Liver (tissue), 9 donors: ENCODE results near the gene BRI3. TPM values are rescaled to one million over a fixed set of nuclear protein-coding genes. Genes with fewer than 3 reads are reported as not detected.
"Not testable (repeated sequence)": the region's sequence is repeated elsewhere in the genome, so short reads cannot be mapped to it uniquely, and the experiment has no call there.

Source experiments
- DNase-seq: peaks from one replicate; pipeline ENCODE4 v3.0.0-alpha.2; 2017; ENCODE audit warnings: low spot score
- H3K27ac ChIP-seq, 2 donors: one replicate each; pipeline ENCODE4 v1.7.0; 2013; ENCODE audit warnings: inconsistent platforms in 2 of 2, low read length in 2 of 2, control low read depth in 1 of 2, low read depth in 1 of 2, mild to moderate bottlenecking in 1 of 2
- H3K27me3 ChIP-seq, 4 donors: one replicate each; pipeline versions ENCODE4 v1.6.1 to v1.7.0; 2013; ENCODE audit warnings: low read length in 3 of 4, inconsistent platforms in 1 of 4, mild to moderate bottlenecking in 1 of 4, moderate library complexity in 1 of 4; ENCODE audit not compliant: control insufficient read depth in 4 of 4, insufficient read depth in 4 of 4
- H3K36me3 ChIP-seq, 4 donors: one replicate each; pipeline versions ENCODE4 v1.6.1 to v1.7.0; 2013; ENCODE audit warnings: low read length in 3 of 4, mild to moderate bottlenecking in 3 of 4, low read depth in 1 of 4, moderate library complexity in 1 of 4; ENCODE audit not compliant: control insufficient read depth in 4 of 4, insufficient read depth in 3 of 4
- H3K4me1 ChIP-seq, 4 donors: one replicate each; pipeline versions ENCODE4 v1.6.1 to v1.7.0; 2013; ENCODE audit warnings: low read length in 3 of 4, mild to moderate bottlenecking in 3 of 4, moderate library complexity in 1 of 4; ENCODE audit not compliant: control insufficient read depth in 4 of 4, insufficient read depth in 4 of 4
- H3K4me3 ChIP-seq, 3 donors: one replicate each; pipeline versions ENCODE4 v1.6.1 to v1.7.0; 2013; ENCODE audit warnings: low read length in 3 of 3, control low read depth in 1 of 3, low read depth in 1 of 3, mild to moderate bottlenecking in 1 of 3
- H3K9ac ChIP-seq, 2 donors: one replicate each; pipeline ENCODE4 v1.7.0; 2013; ENCODE audit warnings: low read length in 2 of 2, mild to moderate bottlenecking in 2 of 2, moderate library complexity in 2 of 2, control low read depth in 1 of 2, low read depth in 1 of 2
- H3K9me3 ChIP-seq, 4 donors: one replicate each; pipeline versions ENCODE4 v1.6.1 to v1.7.0; 2013; ENCODE audit warnings: low read length in 3 of 4; ENCODE audit not compliant: control insufficient read depth in 4 of 4
- EGR1 ChIP-seq, 2 donors: IDR thresholded peaks; 2 replicates each; pipeline ENCODE4 v1.6.1; 2016 to 2018; ENCODE audit warnings: antibody characterized with exemption in 2 of 2, low read depth in 2 of 2
- FOXA1 ChIP-seq: IDR thresholded peaks from 2 replicates; pipeline ENCODE4 v1.6.1; 2016; ENCODE audit warnings: antibody characterized with exemption
- FOXA2 ChIP-seq: IDR thresholded peaks from 2 replicates; pipeline ENCODE4 v1.6.1; 2016; ENCODE audit warnings: antibody characterized with exemption
- HNF4A ChIP-seq, 2 donors: conservative IDR thresholded peaks; 2 replicates each; pipeline ENCODE4 v1.6.1; 2016; ENCODE audit warnings: antibody characterized with exemption in 2 of 2, mild to moderate bottlenecking in 2 of 2
- HNF4G ChIP-seq: IDR thresholded peaks from 2 replicates; pipeline ENCODE4 v1.6.1; 2016; ENCODE audit warnings: antibody characterized with exemption
- JUND ChIP-seq, 2 donors: IDR thresholded peaks; 2 replicates each; pipeline ENCODE4 v1.6.1; 2016; ENCODE audit warnings: antibody characterized with exemption in 2 of 2
- RXRA ChIP-seq, 2 donors: IDR thresholded peaks; 2 replicates each; pipeline ENCODE4 v1.6.1; 2017 to 2018; ENCODE audit warnings: antibody characterized with exemption in 2 of 2, mild to moderate bottlenecking in 1 of 2
- SP1 ChIP-seq: IDR thresholded peaks from 2 replicates; pipeline ENCODE4 v1.6.1; 2018; ENCODE audit warnings: antibody characterized with exemption, mild to moderate bottlenecking
- TAF1 ChIP-seq: conservative IDR thresholded peaks from 2 replicates; pipeline ENCODE4 v1.6.1; 2016; ENCODE audit warnings: antibody characterized with exemption, mild to moderate bottlenecking
- YY1 ChIP-seq: IDR thresholded peaks from 2 replicates; pipeline ENCODE4 v1.6.1; 2016; ENCODE audit warnings: antibody characterized with exemption, mild to moderate bottlenecking
- WGBS: extraction: QIAGEN DNeasy Blood & Tissue Kit; methylation state at CpG from one replicate; pipeline ENCODE4 v1.1.7; 2013; 5-methylcytosine and 5-hydroxymethylcytosine counted together
- polyA plus RNA-seq, 2 donors: library from polyadenylated mRNA; stranded (reverse) in 1 of 2; unstranded in 1 of 2; fragments of 200-250 nt in 1 of 2; fragments of >200 nt in 1 of 2; fragmentation: Nextera tagmentation in 1 of 2; extraction: Ambion mirVana in 1 of 2; gene quantifications; one replicate each; pipeline versions ENCODE4 v1.2.1 to v1.2.3, GENCODE V29; 2013 to 2015
- total RNA-seq, 2 donors: library from RNA; depleted of rRNA; stranded (reverse); fragments of >200 nt; gene quantifications; one replicate each; pipeline ENCODE4 v1.2.3, GENCODE V29; 2014
- TF ChIP-seq, protein P1 (sequence below): IDR thresholded peaks from 2 replicates; pipeline ENCODE4 v1.6.1; 2016; ENCODE audit warnings: antibody characterized with exemption
- TF ChIP-seq, protein P2 (sequence below): IDR thresholded peaks from 2 replicates; pipeline ENCODE4 v1.6.1; 2016; ENCODE audit warnings: antibody characterized with exemption
- TF ChIP-seq, protein P3 (sequence below): IDR thresholded peaks from 2 replicates; pipeline ENCODE4 v1.6.1; 2016; ENCODE audit warnings: antibody characterized with exemption
- TF ChIP-seq, protein P4 (sequence below): IDR thresholded peaks from 2 replicates; pipeline ENCODE4 v1.6.1; 2016; ENCODE audit warnings: antibody characterized with exemption, mild to moderate bottlenecking
- TF ChIP-seq, protein P5 (sequence below): fragments of 150-350 bp; IDR thresholded peaks from 2 replicates; pipeline ENCODE4 v1.5.1; 2017; ENCODE audit warnings: improper control_type of control experiment, low read depth, low read length; ENCODE audit not compliant: missing input control
- donor health status: healthy.
- donor health status: healthy.
- donor health status: healthy.
- donor health status: healthy.
- donor health status: healthy.

BRI3 gene
- total and polyA plus RNA-seq, 4 donors: 14.0 to 80.4 (median 49.7) TPM

DNA sequence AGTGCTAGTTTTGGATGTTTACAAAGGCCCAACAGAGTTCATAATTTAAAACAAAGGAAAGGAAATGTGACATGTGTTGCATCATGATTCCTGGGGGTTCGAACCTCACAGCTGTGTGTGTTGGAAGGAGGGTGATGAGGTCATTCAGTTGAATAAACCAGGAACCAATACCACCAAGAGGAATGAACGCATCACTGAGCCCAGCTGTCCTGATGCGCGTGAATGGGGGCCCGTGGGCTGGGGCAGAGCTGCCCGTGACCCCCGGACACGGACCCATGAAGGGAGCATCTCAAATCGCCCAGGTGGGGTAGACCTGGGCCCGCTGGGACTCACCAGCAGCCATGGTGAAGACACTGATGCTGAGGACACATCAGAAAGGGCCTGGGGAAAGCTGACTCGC, 33.0 kb downstream of the BRI3 start:
- Histone ChIP-seq H3K36me3 (peaks cover 3 to 26% (median 14%) of the 10 kb centered on the region in 4 donors), H3K9me3 (no peaks in the 10 kb centered on the region), H3K4me1 (no peaks in the 10 kb centered on the region), H3K4me3 (no peak overlapping the region), H3K27ac (no peak overlapping the region), H3K27me3 (no peaks in the 10 kb centered on the region), H3K9ac (no peak overlapping the region)
- DNase-seq: no peak
- 92% methylated on average over 11 of the region's 11 CpGs for WGBS
- no peak for TF ChIP-seq FOXA1
- TF ChIP-seq, protein P1, sequence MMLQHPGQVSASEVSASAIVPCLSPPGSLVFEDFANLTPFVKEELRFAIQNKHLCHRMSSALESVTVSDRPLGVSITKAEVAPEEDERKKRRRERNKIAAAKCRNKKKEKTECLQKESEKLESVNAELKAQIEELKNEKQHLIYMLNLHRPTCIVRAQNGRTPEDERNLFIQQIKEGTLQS: no peak
- TF ChIP-seq YY1: no peak
- TF ChIP-seq SP1: no peak
- no peak for TF ChIP-seq HNF4A (conservative IDR thresholded peaks at IDR 0.05)
- no peak for TF ChIP-seq FOXA2
- TF ChIP-seq, protein P2, sequence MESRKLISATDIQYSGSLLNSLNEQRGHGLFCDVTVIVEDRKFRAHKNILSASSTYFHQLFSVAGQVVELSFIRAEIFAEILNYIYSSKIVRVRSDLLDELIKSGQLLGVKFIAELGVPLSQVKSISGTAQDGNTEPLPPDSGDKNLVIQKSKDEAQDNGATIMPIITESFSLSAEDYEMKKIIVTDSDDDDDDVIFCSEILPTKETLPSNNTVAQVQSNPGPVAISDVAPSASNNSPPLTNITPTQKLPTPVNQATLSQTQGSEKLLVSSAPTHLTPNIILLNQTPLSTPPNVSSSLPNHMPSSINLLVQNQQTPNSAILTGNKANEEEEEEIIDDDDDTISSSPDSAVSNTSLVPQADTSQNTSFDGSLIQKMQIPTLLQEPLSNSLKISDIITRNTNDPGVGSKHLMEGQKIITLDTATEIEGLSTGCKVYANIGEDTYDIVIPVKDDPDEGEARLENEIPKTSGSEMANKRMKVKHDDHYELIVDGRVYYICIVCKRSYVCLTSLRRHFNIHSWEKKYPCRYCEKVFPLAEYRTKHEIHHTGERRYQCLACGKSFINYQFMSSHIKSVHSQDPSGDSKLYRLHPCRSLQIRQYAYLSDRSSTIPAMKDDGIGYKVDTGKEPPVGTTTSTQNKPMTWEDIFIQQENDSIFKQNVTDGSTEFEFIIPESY: no peak
- TF ChIP-seq EGR1 (IDR thresholded peaks at IDR 0.05; ENCODE audit: low read depth in 2 of 2): no peak
- no peak for TF ChIP-seq JUND (IDR thresholded peaks at IDR 0.05)
- no peak for TF ChIP-seq HNF4G
- TF ChIP-seq, protein P3, sequence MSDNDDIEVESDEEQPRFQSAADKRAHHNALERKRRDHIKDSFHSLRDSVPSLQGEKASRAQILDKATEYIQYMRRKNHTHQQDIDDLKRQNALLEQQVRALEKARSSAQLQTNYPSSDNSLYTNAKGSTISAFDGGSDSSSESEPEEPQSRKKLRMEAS: no peak
- TF ChIP-seq, protein P4, sequence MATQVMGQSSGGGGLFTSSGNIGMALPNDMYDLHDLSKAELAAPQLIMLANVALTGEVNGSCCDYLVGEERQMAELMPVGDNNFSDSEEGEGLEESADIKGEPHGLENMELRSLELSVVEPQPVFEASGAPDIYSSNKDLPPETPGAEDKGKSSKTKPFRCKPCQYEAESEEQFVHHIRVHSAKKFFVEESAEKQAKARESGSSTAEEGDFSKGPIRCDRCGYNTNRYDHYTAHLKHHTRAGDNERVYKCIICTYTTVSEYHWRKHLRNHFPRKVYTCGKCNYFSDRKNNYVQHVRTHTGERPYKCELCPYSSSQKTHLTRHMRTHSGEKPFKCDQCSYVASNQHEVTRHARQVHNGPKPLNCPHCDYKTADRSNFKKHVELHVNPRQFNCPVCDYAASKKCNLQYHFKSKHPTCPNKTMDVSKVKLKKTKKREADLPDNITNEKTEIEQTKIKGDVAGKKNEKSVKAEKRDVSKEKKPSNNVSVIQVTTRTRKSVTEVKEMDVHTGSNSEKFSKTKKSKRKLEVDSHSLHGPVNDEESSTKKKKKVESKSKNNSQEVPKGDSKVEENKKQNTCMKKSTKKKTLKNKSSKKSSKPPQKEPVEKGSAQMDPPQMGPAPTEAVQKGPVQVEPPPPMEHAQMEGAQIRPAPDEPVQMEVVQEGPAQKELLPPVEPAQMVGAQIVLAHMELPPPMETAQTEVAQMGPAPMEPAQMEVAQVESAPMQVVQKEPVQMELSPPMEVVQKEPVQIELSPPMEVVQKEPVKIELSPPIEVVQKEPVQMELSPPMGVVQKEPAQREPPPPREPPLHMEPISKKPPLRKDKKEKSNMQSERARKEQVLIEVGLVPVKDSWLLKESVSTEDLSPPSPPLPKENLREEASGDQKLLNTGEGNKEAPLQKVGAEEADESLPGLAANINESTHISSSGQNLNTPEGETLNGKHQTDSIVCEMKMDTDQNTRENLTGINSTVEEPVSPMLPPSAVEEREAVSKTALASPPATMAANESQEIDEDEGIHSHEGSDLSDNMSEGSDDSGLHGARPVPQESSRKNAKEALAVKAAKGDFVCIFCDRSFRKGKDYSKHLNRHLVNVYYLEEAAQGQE: no peak
- TF ChIP-seq, protein P5, sequence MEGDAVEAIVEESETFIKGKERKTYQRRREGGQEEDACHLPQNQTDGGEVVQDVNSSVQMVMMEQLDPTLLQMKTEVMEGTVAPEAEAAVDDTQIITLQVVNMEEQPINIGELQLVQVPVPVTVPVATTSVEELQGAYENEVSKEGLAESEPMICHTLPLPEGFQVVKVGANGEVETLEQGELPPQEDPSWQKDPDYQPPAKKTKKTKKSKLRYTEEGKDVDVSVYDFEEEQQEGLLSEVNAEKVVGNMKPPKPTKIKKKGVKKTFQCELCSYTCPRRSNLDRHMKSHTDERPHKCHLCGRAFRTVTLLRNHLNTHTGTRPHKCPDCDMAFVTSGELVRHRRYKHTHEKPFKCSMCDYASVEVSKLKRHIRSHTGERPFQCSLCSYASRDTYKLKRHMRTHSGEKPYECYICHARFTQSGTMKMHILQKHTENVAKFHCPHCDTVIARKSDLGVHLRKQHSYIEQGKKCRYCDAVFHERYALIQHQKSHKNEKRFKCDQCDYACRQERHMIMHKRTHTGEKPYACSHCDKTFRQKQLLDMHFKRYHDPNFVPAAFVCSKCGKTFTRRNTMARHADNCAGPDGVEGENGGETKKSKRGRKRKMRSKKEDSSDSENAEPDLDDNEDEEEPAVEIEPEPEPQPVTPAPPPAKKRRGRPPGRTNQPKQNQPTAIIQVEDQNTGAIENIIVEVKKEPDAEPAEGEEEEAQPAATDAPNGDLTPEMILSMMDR: no peak

DNA sequence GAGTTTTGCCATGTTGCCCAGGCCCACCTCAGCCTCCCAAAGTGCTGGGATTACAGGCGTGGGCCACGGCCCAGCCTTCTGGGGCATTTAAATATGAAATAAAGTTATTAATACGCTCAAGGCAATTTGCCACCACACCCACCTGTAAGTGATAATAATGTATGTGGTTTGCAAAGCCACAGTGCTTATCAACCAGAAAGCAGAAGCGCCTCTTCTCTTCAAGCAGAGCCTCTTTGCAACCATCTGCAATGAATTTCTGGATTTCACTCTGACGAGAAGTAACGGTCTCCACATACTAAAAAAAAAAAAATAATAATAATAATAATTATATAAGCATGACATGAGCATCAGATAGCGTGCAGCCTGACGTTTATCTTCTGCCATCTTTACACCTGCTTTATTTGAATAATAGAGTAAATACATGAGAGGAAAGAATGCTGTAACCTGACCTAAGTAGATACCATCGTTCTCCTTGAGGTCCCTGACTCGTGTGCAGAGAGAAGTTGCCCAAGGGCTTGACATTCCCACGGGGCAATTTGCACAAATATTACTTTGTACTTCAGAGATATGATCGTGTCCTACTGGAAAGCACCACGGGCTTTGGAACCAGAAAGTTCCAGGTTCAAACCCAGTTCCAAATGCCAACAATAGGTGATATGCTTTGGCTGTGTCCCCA, 34.0 kb downstream of the BRI3 start:
- no peaks in the 10 kb centered on the region for H3K27me3 ChIP-seq
- WGBS: 73% methylated on average over 13 of the region's 13 CpGs
- no peak overlapping the region for H3K27ac ChIP-seq
- no peak overlapping the region for H3K4me3 ChIP-seq
- no peaks in the 10 kb centered on the region for H3K4me1 ChIP-seq
- DNase-seq: no peak
- H3K9ac ChIP-seq: no peak overlapping the region
- H3K36me3 ChIP-seq: peaks cover 3 to 19% (median 11%) of the 10 kb centered on the region in 4 donors
- no peaks in the 10 kb centered on the region for H3K9me3 ChIP-seq
- TF ChIP-seq RXRA (IDR thresholded peaks at IDR 0.05) (no peak), TAF1 (no peak)

DNA sequence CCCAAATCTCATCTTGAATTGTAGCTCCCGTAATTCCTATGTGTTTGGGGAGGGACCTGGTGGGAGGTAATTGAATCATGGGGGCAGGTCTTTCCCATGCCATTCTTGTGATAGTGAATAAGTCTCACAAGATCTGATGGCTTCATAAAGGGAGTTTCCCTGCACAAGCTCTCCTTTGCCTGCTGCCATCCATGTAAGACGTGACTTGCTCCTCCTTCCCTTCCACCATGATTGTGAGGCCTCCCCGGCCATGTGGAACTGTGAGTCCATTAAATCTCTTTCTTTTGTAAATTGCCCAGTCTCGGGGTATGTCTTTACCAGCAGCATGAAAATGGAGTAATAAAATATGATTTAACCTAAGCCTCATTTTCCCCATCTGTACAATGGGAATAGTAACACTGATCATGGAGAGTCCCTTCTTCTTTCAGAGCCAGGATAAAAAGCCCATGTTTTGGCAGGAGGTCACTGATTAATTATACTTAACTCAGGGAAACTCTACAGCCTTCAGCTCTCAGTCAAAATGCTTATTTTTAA, 34.6 kb downstream of the BRI3 start:
- H3K9me3 ChIP-seq, H3K9ac ChIP-seq, H3K27me3 ChIP-seq, DNase-seq, H3K4me1 ChIP-seq, H3K27ac ChIP-seq, H3K4me3 ChIP-seq: not testable (repeated sequence)
- peaks cover 3 to 13% (median 10%) of the 10 kb centered on the region in 4 donors for H3K36me3 ChIP-seq
- 96% methylated on average over 4 of the region's 4 CpGs for whole genome bisulfite sequencing
